ENCODE data around the gene DHCR7.
A peak's percentile ranks its signal among the peaks of the same experiment; 100 is the strongest.

The DHCR7 gene

GRCh38 chr11:71442123-71442522, 6.1 kb downstream of the DHCR7 start:
- Histone ChIP-seq H3K27me3 (no peaks in the 10 kb centered on the region), H3K4me1 (peaks cover 3 to 18% (median 15%) of the 10 kb centered on the region in 10 experiments), H3K27ac (no peak overlapping the region), H3K4me2 (no peak overlapping the region), H3K36me3 (peaks cover 51 to 100% (median 97%) of the 10 kb centered on the region in 11 experiments), H3K9ac (no peak overlapping the region), H3K9me3 (replicated peaks in 1 of 11) (peaks cover 10 to 20% (median 17%) of the 10 kb centered on the region in 11 experiments; a peak in 21 of 22 replicates), H3K4me3 (no peak overlapping the region), H4K20me1 (peaks cover 0 to 52% (median 0%) of the 10 kb centered on the region in 11 experiments; a peak in 7 of 22 replicates)
- no peak for TF ChIP-seq Cebpa-rat (IDR thresholded peaks at IDR 0.05)

- no peak for TF ChIP-seq Cebpa-rat (IDR thresholded peaks at IDR 0.05)
- no peaks in the 10 kb centered on the region for H3K27me3 ChIP-seq
- no peak overlapping the region for H3K4me2 ChIP-seq
- peaks cover 51 to 100% (median 97%) of the 10 kb centered on the region in 11 experiments for H3K36me3 ChIP-seq
- no peak overlapping the region for H3K4me3 ChIP-seq
- no peak overlapping the region for H3K27ac ChIP-seq
- H3K4me1 ChIP-seq: peaks cover 0 to 12% (median 8%) of the 10 kb centered on the region in 10 experiments; a peak in 8 of 20 replicates
- H3K9ac ChIP-seq: no peak overlapping the region
- peaks cover 5 to 13% (median 10%) of the 10 kb centered on the region in 11 experiments; a peak in 21 of 22 replicates for H3K9me3 ChIP-seq (replicated peaks in 1 of 11)
- H4K20me1 ChIP-seq: peaks cover 0 to 57% (median 0%) of the 10 kb centered on the region in 11 experiments; a peak in 7 of 22 replicates
Observed at GRCh38 chr11:71441251-71441650, 6.9 kb downstream of the DHCR7 start.

- Histone ChIP-seq H3K27me3 (no peaks in the 10 kb centered on the region), H4K20me1 (peaks cover 0 to 65% (median 3%) of the 10 kb centered on the region in 11 experiments; a peak in 8 of 22 replicates), H3K4me3 (no peak overlapping the region), H3K36me3 (peaks cover 51 to 100% (median 97%) of the 10 kb centered on the region in 11 experiments), H3K4me2 (no peak overlapping the region), H3K4me1 (peaks cover 0 to 15% (median 10%) of the 10 kb centered on the region in 10 experiments; a peak in 13 of 20 replicates), H3K9me3 (replicated peaks in 1 of 11) (peaks cover 0 to 2% (median 0%) of the 10 kb centered on the region in 11 experiments; a peak in 3 of 22 replicates), H3K27ac (no peak overlapping the region), H3K9ac (no peak overlapping the region)
- TF ChIP-seq Cebpa-rat (IDR thresholded peaks at IDR 0.05): no peak
Observed at GRCh38 chr11:71440021-71440755, 8.0 kb downstream of the DHCR7 start.

GRCh38 chr11:71438650-71439049, 9.5 kb downstream of the DHCR7 start:
- H3K4me2 ChIP-seq: no peak overlapping the region
- H3K9me3 ChIP-seq (replicated peaks in 1 of 11): no peaks in the 10 kb centered on the region
- peaks cover 6 to 26% (median 20%) of the 10 kb centered on the region in 10 experiments; a peak in 19 of 20 replicates for H3K4me1 ChIP-seq
- peaks cover 44 to 98% (median 91%) of the 10 kb centered on the region in 11 experiments for H3K36me3 ChIP-seq
- no peak overlapping the region for H3K4me3 ChIP-seq
- H3K9ac ChIP-seq: no peak overlapping the region
- no peak overlapping the region for H3K27ac ChIP-seq
- no peak for TF ChIP-seq Cebpa-rat (IDR thresholded peaks at IDR 0.05)
- no peaks in the 10 kb centered on the region for H3K27me3 ChIP-seq
- H4K20me1 ChIP-seq: peaks cover 0 to 73% (median 15%) of the 10 kb centered on the region in 11 experiments; a peak in 9 of 22 replicates

GRCh38 chr11:71437879-71438278, 10.3 kb downstream of the DHCR7 start:
- Histone ChIP-seq H3K4me1 (peaks cover 10 to 27% (median 22%) of the 10 kb centered on the region in 10 experiments; a peak in 19 of 20 replicates), H3K4me3 (no peak overlapping the region), H3K9ac (no peak overlapping the region), H4K20me1 (peaks cover 0 to 75% (median 16%) of the 10 kb centered on the region in 11 experiments; a peak in 8 of 22 replicates), H3K27me3 (no peaks in the 10 kb centered on the region), H3K36me3 (peaks cover 36 to 91% (median 83%) of the 10 kb centered on the region in 11 experiments), H3K4me2 (no peak overlapping the region), H3K27ac (no peak overlapping the region), H3K9me3 (replicated peaks in 1 of 11) (no peaks in the 10 kb centered on the region)
- no peak for TF ChIP-seq Cebpa-rat (IDR thresholded peaks at IDR 0.05)

GRCh38 chr11:71437399-71437798, 10.8 kb downstream of the DHCR7 start:
- no peaks in the 10 kb centered on the region for H3K9me3 ChIP-seq (replicated peaks in 1 of 11)
- H3K4me3 ChIP-seq: no peak overlapping the region
- H3K4me1 ChIP-seq: peaks cover 10 to 28% (median 21%) of the 10 kb centered on the region in 10 experiments; a peak in 19 of 20 replicates
- TF ChIP-seq Cebpa-rat (IDR thresholded peaks at IDR 0.05): no peak
- no peaks in the 10 kb centered on the region for H3K27me3 ChIP-seq
- no peak overlapping the region for H3K4me2 ChIP-seq
- H3K36me3 ChIP-seq: peaks cover 34 to 87% (median 79%) of the 10 kb centered on the region in 11 experiments
- peaks cover 0 to 78% (median 16%) of the 10 kb centered on the region in 11 experiments; a peak in 8 of 22 replicates for H4K20me1 ChIP-seq
- no peak overlapping the region for H3K27ac ChIP-seq
- H3K9ac ChIP-seq: no peak overlapping the region

- no peak for TF ChIP-seq Cebpa-rat (IDR thresholded peaks at IDR 0.05)
- H3K9me3 ChIP-seq (replicated peaks in 1 of 11): no peaks in the 10 kb centered on the region
- no peaks in the 10 kb centered on the region for H3K27me3 ChIP-seq
- no peak overlapping the region for H3K4me3 ChIP-seq
- H3K4me1 ChIP-seq: peaks cover 10 to 28% (median 21%) of the 10 kb centered on the region in 10 experiments; a peak in 19 of 20 replicates
- peaks cover 33 to 81% (median 74%) of the 10 kb centered on the region in 11 experiments for H3K36me3 ChIP-seq
- peaks cover 0 to 73% (median 16%) of the 10 kb centered on the region in 11 experiments; a peak in 8 of 22 replicates for H4K20me1 ChIP-seq
- H3K9ac ChIP-seq: no peak overlapping the region
- H3K27ac ChIP-seq: no peak overlapping the region
- H3K4me2 ChIP-seq: no peak overlapping the region
Observed at GRCh38 chr11:71436861-71437260, 11.3 kb downstream of the DHCR7 start.

GRCh38 chr11:71435278-71435951, 12.8 kb downstream of the DHCR7 start:
- H3K27me3 ChIP-seq: no peaks in the 10 kb centered on the region
- H3K27ac ChIP-seq: no peak overlapping the region
- H3K9me3 ChIP-seq (replicated peaks in 1 of 11): no peaks in the 10 kb centered on the region
- peaks cover 0 to 63% (median 16%) of the 10 kb centered on the region in 11 experiments; a peak in 8 of 22 replicates for H4K20me1 ChIP-seq
- no peak for TF ChIP-seq Cebpa-rat (IDR thresholded peaks at IDR 0.05)
- peak overlapping the region in 7 of 11 experiments; percentile 6 to 58 (median 33); a peak in 4 of 22 replicates for H3K4me2 ChIP-seq
- H3K4me3 ChIP-seq: no peak overlapping the region
- H3K9ac ChIP-seq: no peak overlapping the region
- H3K4me1 ChIP-seq: peaks cover 10 to 28% (median 21%) of the 10 kb centered on the region in 10 experiments; a peak in 19 of 20 replicates
- H3K36me3 ChIP-seq: peaks cover 21 to 67% (median 61%) of the 10 kb centered on the region in 11 experiments

Measured in BLaER1 treated with 17β-estradiol and CSF1 and Interleukin-3, amounts not matched to agents 10 nM and 100 nM (cell line).